ENCODE measurements around the gene JAG1.

GRCh38 chr20:10683537-10683936 is 9.7 kb upstream of the JAG1 start:
- no peak for TF ChIP-seq POLR2A (IDR thresholded peaks at IDR 0.05)
- TF ChIP-seq CTCF (IDR thresholded peaks at IDR 0.05): no peak
- no peak for TF ChIP-seq EP300 (IDR thresholded peaks at IDR 0.05)

Measured in suprapubic skin (tissue), 3 donors.